Mesothelial cell of epicardium (in vitro differentiated cells): ENCODE data around the gene C1QTNF1. TPM values are rescaled to one million over a fixed set of nuclear protein-coding genes. Genes with fewer than 3 reads are reported as not detected.

ENCODE experiments used
- DNase-seq, 2 experiments: peaks; one replicate each; pipeline ENCODE4 v3.0.0; 2021; ENCODE audit warnings: low spot score in 2 of 2; ENCODE audit not compliant: unreplicated experiment in 2 of 2
- H3K27ac Mint-ChIP-seq: 2 replicates; pipeline ENCODE4 v1.8.0; 2021; ENCODE audit warnings: mixed read lengths
- H3K27me3 Mint-ChIP-seq: 2 replicates; pipeline ENCODE4 v1.8.0; 2021; ENCODE audit warnings: low read depth, mixed read lengths
- H3K36me3 Mint-ChIP-seq: 2 replicates; pipeline ENCODE4 v1.8.0; 2021; ENCODE audit warnings: mixed read lengths
- H3K4me1 Mint-ChIP-seq: 2 replicates; pipeline ENCODE4 v1.8.0; 2021; ENCODE audit warnings: mixed read lengths
- H3K4me3 Mint-ChIP-seq: 2 replicates; pipeline ENCODE4 v1.8.0; 2021; ENCODE audit warnings: mild to moderate bottlenecking, moderate library complexity, mixed read lengths
- H3K9me3 Mint-ChIP-seq: 2 replicates; pipeline ENCODE4 v1.8.0; 2021; ENCODE audit warnings: mixed read lengths
- CTCF ChIP-seq: fragments of 200-600 bp; sonication (generic); IDR thresholded peaks from one replicate; pipeline ENCODE4 v1.5.0; 2021; ENCODE audit warnings: antibody characterized with exemption; ENCODE audit not compliant: unreplicated experiment
- total RNA-seq: library from RNA; stranded (reverse); gene quantifications from 3 replicates; pipeline ENCODE4 v1.2.1, GENCODE V29; 2021

The C1QTNF1 gene
- total RNA-seq, 1 donor from 2014 or later: 22.1 TPM

GRCh38 chr17:79081571-79082276 is 57.8 kb downstream of the C1QTNF1 start:
- Mint-ChIP-seq H3K27me3 (no peaks in the 10 kb centered on the region), H3K27ac (no peak overlapping the region), H3K9me3 (no peaks in the 10 kb centered on the region), H3K4me1 (no peaks in the 10 kb centered on the region), H3K4me3 (no peak overlapping the region), H3K36me3 (peaks cover 27% of the 10 kb centered on the region)
- TF ChIP-seq CTCF: no peak
- DNase-seq: no peak

DNA sequence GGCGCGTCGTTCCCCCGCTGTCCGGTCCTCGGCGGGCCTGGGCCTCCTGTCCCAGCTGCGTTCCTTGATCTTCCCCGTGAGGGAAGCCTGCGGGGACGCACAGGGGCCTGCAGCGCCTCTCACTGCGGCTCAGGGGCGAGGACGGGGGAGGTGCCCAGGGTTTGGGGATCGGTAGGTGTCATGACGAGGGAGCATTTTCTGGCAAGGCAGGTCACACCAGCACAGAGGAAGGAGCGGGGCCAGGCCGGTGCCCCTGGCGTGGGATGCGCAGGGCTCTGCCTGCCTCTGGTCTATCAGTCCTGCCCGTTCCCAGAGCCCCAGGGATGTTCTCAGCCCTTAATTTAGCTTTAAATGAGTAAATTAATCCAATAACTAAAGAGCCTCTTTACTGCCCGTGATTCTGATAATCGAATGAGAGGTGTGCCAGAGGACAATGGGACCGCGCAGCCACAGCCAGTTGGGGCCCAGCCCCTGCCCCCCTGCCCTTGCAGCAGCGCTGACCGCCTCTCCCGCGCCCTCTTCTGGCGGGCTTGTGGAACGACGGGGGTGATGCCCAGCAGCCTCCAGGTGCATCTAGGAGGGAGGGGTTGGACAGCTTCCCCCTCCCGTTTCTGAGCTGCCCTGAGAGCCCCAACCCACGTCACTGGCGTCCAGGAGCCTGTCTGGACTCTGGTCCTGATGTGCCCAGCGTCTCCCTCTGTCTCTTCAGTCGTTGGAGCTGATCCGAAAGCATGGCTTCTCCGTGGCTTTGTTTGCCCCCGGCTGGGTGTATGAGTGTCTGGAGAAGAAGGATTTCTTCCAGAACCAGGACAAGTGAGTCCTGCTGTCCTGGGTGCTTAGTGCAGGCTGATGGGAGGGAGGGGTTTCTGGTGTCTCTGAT is 58.6 kb downstream of the C1QTNF1 start:
- no peak overlapping the region for H3K4me3 Mint-ChIP-seq
- no peaks in the 10 kb centered on the region for H3K4me1 Mint-ChIP-seq
- peak; percentile 62 for TF ChIP-seq CTCF
- H3K9me3 Mint-ChIP-seq: no peaks in the 10 kb centered on the region
- DNase-seq: peak in 1 of 2 experiments; percentile 66
- no peaks in the 10 kb centered on the region for H3K27me3 Mint-ChIP-seq
- no peak overlapping the region for H3K27ac Mint-ChIP-seq
- peaks cover 27% of the 10 kb centered on the region for H3K36me3 Mint-ChIP-seq

DNA sequence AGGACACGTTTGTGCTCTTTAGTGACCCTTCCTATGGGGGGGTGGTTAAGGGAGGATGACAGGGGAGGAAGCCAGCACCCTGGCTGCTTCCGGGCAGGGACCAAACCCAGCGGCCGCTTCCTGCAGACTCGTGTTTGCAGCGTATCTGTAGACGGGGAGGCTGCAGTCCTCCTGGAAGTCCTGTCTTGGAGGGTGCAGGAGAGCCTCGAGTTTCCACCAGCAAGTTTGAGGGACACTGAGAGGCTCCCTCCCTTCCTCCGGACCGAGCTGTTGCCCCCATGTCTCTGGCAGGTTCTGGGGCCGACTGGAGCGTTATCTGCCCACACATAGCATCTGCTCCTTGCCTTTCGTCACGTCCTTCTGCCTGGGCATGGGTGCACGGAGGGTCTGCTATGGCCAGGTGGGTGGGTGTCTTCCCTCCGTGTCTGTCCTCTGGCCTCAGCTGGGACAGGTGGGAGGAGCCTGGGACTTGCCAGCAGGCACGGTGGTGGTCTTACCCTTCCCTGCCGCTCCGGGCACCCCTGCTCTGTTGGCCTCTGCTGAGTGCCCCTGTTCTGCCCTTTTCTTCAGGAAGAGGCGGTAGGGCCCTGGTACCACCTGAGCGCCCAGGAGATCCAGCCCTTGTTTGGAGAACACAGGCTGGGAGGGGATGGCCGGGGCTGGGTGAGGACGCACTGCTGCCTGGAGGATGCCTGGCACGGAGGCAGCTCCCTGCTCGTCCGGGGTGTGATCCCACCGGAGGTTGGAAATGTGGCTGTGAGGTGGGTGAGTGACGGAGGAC is 59.4 kb downstream of the C1QTNF1 start:
- Mint-ChIP-seq H3K27me3 (no peaks in the 10 kb centered on the region), H3K27ac (no peak overlapping the region), H3K4me3 (no peak overlapping the region), H3K9me3 (no peaks in the 10 kb centered on the region), H3K36me3 (peaks cover 27% of the 10 kb centered on the region), H3K4me1 (no peaks in the 10 kb centered on the region)
- no peak for TF ChIP-seq CTCF
- DNase-seq: no peak

- TF ChIP-seq CTCF: no peak
- DNase-seq: no peak
- Mint-ChIP-seq H3K4me1 (no peaks in the 10 kb centered on the region), H3K27ac (no peak overlapping the region), H3K9me3 (no peaks in the 10 kb centered on the region), H3K27me3 (no peaks in the 10 kb centered on the region), H3K36me3 (peaks cover 21% of the 10 kb centered on the region), H3K4me3 (no peak overlapping the region)
These were observed 60.6 kb downstream of the C1QTNF1 start for GRCh38 chr17:79084291-79085153.
